HG03457 (cell line): Measurements from ENCODE around the gene ATP11A.

Experiments used
- ATAC-seq: cut with Tn5 transposase; IDR thresholded peaks from one replicate; pipeline ENCODE4 v1.9.1; 2021; ENCODE audit warnings: moderate number of reproducible peaks; ENCODE audit not compliant: unreplicated experiment

Gene ATP11A

GRCh38 chr13:112690283-112690929 lies 568 bp downstream of the ATP11A start:
- peak; percentile 21 for ATAC-seq

- no peak for ATAC-seq
These were observed 2.3 kb downstream of the ATP11A start for GRCh38 chr13:112692104-112692503.

GRCh38 chr13:112692586-112692985 lies 2.7 kb downstream of the ATP11A start:
- no peak for ATAC-seq

- no peak for ATAC-seq
These were observed 4.1 kb downstream of the ATP11A start for GRCh38 chr13:112693831-112694497.

GRCh38 chr13:112695121-112695520 lies 5.3 kb downstream of the ATP11A start:
- no peak for ATAC-seq

- ATAC-seq = no peak
These were observed 6.4 kb downstream of the ATP11A start for GRCh38 chr13:112696001-112696868.

- ATAC-seq = no peak
These were observed 7.1 kb downstream of the ATP11A start for GRCh38 chr13:112696869-112697465.

- no peak for ATAC-seq
These were observed 8.2 kb downstream of the ATP11A start for GRCh38 chr13:112697756-112698655.

GRCh38 chr13:112699322-112699918 lies 9.6 kb downstream of the ATP11A start:
- no peak for ATAC-seq

- no peak for ATAC-seq
These were observed 10.6 kb downstream of the ATP11A start for GRCh38 chr13:112700291-112701060.

- no peak for ATAC-seq
These were observed 12.6 kb downstream of the ATP11A start for GRCh38 chr13:112702341-112702985.

GRCh38 chr13:112702986-112703379 lies 13.1 kb downstream of the ATP11A start:
- ATAC-seq = no peak

- no peak for ATAC-seq
These were observed 13.8 kb downstream of the ATP11A start for GRCh38 chr13:112703449-112704284.

- ATAC-seq = no peak
These were observed 14.7 kb downstream of the ATP11A start for GRCh38 chr13:112704308-112705145.

- no peak for ATAC-seq
These were observed 15.4 kb downstream of the ATP11A start for GRCh38 chr13:112705286-112705685.

GRCh38 chr13:112706171-112706570 lies 16.3 kb downstream of the ATP11A start:
- no peak for ATAC-seq
